ENCODE measurements around the gene GNAT2. TPM values are rescaled to one million over a fixed set of nuclear protein-coding genes. Genes with fewer than 3 reads are reported as not detected.

The GNAT2 gene
- total RNA-seq, 1 experiment from 2014 or later, result not detected

- H3K4me3 Mint-ChIP-seq, result no peak overlapping the region
- H3K9me3 Mint-ChIP-seq, result no peaks in the 10 kb centered on the region
- DNase-seq (ENCODE audit: low spot score) (peak; percentile 58), ATAC-seq (peak; percentile 98)
- no peaks in the 10 kb centered on the region for H3K27me3 Mint-ChIP-seq (ENCODE audit: low read depth)
- no peak for TF ChIP-seq IRF1 (CRISPR knock-in tag; IDR thresholded peaks at IDR 0.05)
- no peak for TF ChIP-seq AFF4 (CRISPR knock-in tag; IDR thresholded peaks at IDR 0.05; ENCODE audit: borderline replicate concordance)
- TF ChIP-seq CREB1 (CRISPR knock-in tag; IDR thresholded peaks at IDR 0.05), result no peak
- TF ChIP-seq ESRRA (CRISPR knock-in tag; IDR thresholded peaks at IDR 0.05; ENCODE audit: borderline replicate concordance), result no peak
- no peak for TF ChIP-seq ARID4B (CRISPR knock-in tag; IDR thresholded peaks at IDR 0.05; ENCODE audit: borderline replicate concordance)
- TF ChIP-seq TEAD4 (CRISPR knock-in tag; IDR thresholded peaks at IDR 0.05), result no peak
- TF ChIP-seq ZMAT4 (CRISPR knock-in tag; IDR thresholded peaks at IDR 0.05), result no peak
- TF ChIP-seq SOX15 (CRISPR knock-in tag; IDR thresholded peaks at IDR 0.05), result no peak
- no peak for TF ChIP-seq E2F5 (CRISPR knock-in tag; IDR thresholded peaks at IDR 0.05)
- TF ChIP-seq NFATC4 (CRISPR knock-in tag; IDR thresholded peaks at IDR 0.05), result no peak
- TF ChIP-seq USF2 (CRISPR knock-in tag; IDR thresholded peaks at IDR 0.05), result no peak
- ChIA-PET POLR2A (interaction anchor here (1.1 kb wide), 1 partner anchor 50 kb away, joined by 4 read pairs; the partner anchor contains the start of gene GNAI3), CTCF (interaction anchor here (0.6 to 3.9 kb wide), 14 partner anchors 9 to 105 kb away, joined by 3 to 39 read pairs (median 3); partner anchors contain the start of genes AMPD2, GNAI3 and GNAT2)
- H3K4me1 Mint-ChIP-seq, result 0 out of 2 replicates have a peak, but pooled peaks cover 3% of the 10 kb centered on the region
- peaks cover 5% of the 10 kb centered on the region for H3K36me3 Mint-ChIP-seq
- peak overlapping the region; percentile 61; the same call in 1 of the 2 replicates for H3K27ac Mint-ChIP-seq
Observed at GRCh38 chr1:109598655-109599054, 20.8 kb downstream of the GNAT2 start.

- ChIA-PET CTCF (interaction anchor here (1.0 to 3.9 kb wide), 11 partner anchors 10 to 106 kb away, joined by 3 to 39 read pairs (median 4); no protein-coding TSS in a partner anchor), POLR2A (interaction anchor here (1.1 kb wide), 1 partner anchor 50 kb away, joined by 4 read pairs; the partner anchor contains the start of gene GNAI3)
- no peak for DNase-seq (ENCODE audit: low spot score)
- H3K9me3 Mint-ChIP-seq, result no peaks in the 10 kb centered on the region
- H3K27me3 Mint-ChIP-seq (ENCODE audit: low read depth), result no peaks in the 10 kb centered on the region
- 0 out of 2 replicates have a peak, but pooled peaks cover 3% of the 10 kb centered on the region for H3K4me1 Mint-ChIP-seq
- ATAC-seq, result no peak
- H3K27ac Mint-ChIP-seq, result peak overlapping the region; percentile 33; the same call in 1 of the 2 replicates
- H3K36me3 Mint-ChIP-seq, result peaks cover 8% of the 10 kb centered on the region
- no peak overlapping the region for H3K4me3 Mint-ChIP-seq
- TF ChIP-seq TEAD4 (CRISPR knock-in tag; IDR thresholded peaks at IDR 0.05) (no peak), ZNF532 (CRISPR knock-in tag; IDR thresholded peaks at IDR 0.05; ENCODE audit: borderline replicate concordance) (no peak), ZNF416 (CRISPR knock-in tag; IDR thresholded peaks at IDR 0.05) (no peak), KAT7 (CRISPR knock-in tag; IDR thresholded peaks at IDR 0.05; ENCODE audit: borderline replicate concordance) (no peak), MLX (CRISPR knock-in tag; IDR thresholded peaks at IDR 0.05) (no peak), ATF3 (CRISPR knock-in tag; conservative IDR thresholded peaks at IDR 0.05) (no peak), FOXP1 (CRISPR knock-in tag; IDR thresholded peaks at IDR 0.05; ENCODE audit: borderline replicate concordance) (no peak)
Observed at GRCh38 chr1:109598156-109598555, 21.3 kb downstream of the GNAT2 start.

Measured in WTC11 (cell line).